NCI-H146 (cell line): ENCODE data around the gene TBC1D20.
A peak's percentile ranks its signal among the peaks of the same experiment; 100 is the strongest.

Source experiments
- DNase-seq: peaks from one replicate; lab custom pipeline; 2025; lab: John Stamatoyannopoulos, UW

The TBC1D20 gene

GRCh38 chr20:437787-438486, 24.4 kb downstream of the TBC1D20 start:
- no peak for DNase-seq

GRCh38 chr20:436476-436875, 25.9 kb downstream of the TBC1D20 start:
- no peak for DNase-seq

GRCh38 chr20:435558-435957, 26.8 kb downstream of the TBC1D20 start:
- DNase-seq: no peak

GRCh38 chr20:434661-435419, 27.5 kb downstream of the TBC1D20 start:
- DNase-seq: no peak

- no peak for DNase-seq
These were observed 28.1 kb downstream of the TBC1D20 start for GRCh38 chr20:434221-434620.

GRCh38 chr20:433300-433975, 28.9 kb downstream of the TBC1D20 start:
- no peak for DNase-seq

- no peak for DNase-seq
These were observed 29.5 kb downstream of the TBC1D20 start for GRCh38 chr20:432677-433299.

GRCh38 chr20:432208-432607, 30.1 kb downstream of the TBC1D20 start:
- DNase-seq: no peak

GRCh38 chr20:431012-431904, 31.1 kb downstream of the TBC1D20 start:
- DNase-seq: peak; percentile 69

GRCh38 chr20:430091-430999, 32.0 kb downstream of the TBC1D20 start:
- no peak for DNase-seq

- peak; percentile 33 for DNase-seq
These were observed 33.6 kb downstream of the TBC1D20 start for GRCh38 chr20:428658-429200.

- DNase-seq: no peak
These were observed 34.3 kb downstream of the TBC1D20 start for GRCh38 chr20:427849-428657.

- DNase-seq: no peak
These were observed 34.9 kb downstream of the TBC1D20 start for GRCh38 chr20:427401-427800.

GRCh38 chr20:426566-426965, 35.8 kb downstream of the TBC1D20 start:
- DNase-seq: no peak

- DNase-seq: no peak
These were observed 40.6 kb downstream of the TBC1D20 start for GRCh38 chr20:421685-422250.

- peak; percentile 43 for DNase-seq
These were observed 41.4 kb downstream of the TBC1D20 start for GRCh38 chr20:420721-421574.

- no peak for DNase-seq
These were observed 42.1 kb downstream of the TBC1D20 start for GRCh38 chr20:420166-420620.
